ENCODE results near the gene SPATA31E1. TPM values are rescaled to one million over a fixed set of nuclear protein-coding genes. Genes with fewer than 3 reads are reported as not detected.
A peak's percentile ranks its signal among the peaks of the same experiment; 100 is the strongest.

The SPATA31E1 gene
- polyA plus RNA-seq, 1 donor (not counting 4 experiments of a cell fraction or from before 2014, with no cell fraction given): not detected

DNA sequence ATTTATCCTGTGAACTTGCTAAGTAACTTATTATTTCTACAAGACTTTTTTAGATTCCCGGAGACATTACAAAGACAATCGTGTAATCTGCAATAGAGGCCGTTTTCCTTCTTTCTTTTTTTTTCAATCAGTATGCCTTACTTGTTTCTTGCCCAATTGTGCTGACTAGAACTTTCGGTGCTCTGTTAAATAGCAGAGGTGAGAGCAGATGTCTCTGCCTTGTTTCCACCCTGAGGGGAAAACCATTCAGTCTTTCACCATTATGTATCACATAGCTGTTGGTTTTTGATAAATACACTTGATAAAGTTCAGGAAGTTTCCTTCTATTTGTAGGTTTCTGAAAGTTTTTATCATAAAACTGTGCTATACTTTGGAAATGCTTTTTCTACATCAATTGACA, 10.3 kb downstream of the SPATA31E1 start:
- Histone ChIP-seq H3K9me1 (ENCODE audit: control insufficient read depth, extremely low read depth, insufficient read depth, low read length) (no peaks in the 10 kb centered on the region), H4K20me1 (ENCODE audit: control insufficient read depth, extremely low read depth, insufficient read depth, low read length) (no peaks in the 10 kb centered on the region), H3K27ac (ENCODE audit: control insufficient read depth, insufficient read depth, low read length) (no peak overlapping the region), H3K4me3 (ENCODE audit: control insufficient read depth in 2 of 3, extremely low read depth in 1 of 3, insufficient read depth in 2 of 3, low read depth in 1 of 3, low read length in 3 of 3) (no peak overlapping the region), H3K4me2 (ENCODE audit: control insufficient read depth, extremely low read depth, insufficient read depth, low read depth, low read length) (no peak overlapping the region), H3K79me2 (ENCODE audit: control insufficient read depth, insufficient read depth, low read length) (no peaks in the 10 kb centered on the region), H3K9ac (ENCODE audit: control insufficient read depth, extremely low read depth, insufficient read depth, low read length) (no peak overlapping the region), H3K4me1 (ENCODE audit: control insufficient read depth, extremely low read depth, insufficient read depth, low read length) (no peaks in the 10 kb centered on the region), H3K36me3 (ENCODE audit: control insufficient read depth in 2 of 2, extremely low read depth in 1 of 2, insufficient read depth in 2 of 2, low read length in 2 of 2) (no peaks in the 10 kb centered on the region), H2AFZ (ENCODE audit: control insufficient read depth, low read length) (no peak overlapping the region), H3K27me3 (ENCODE audit: control insufficient read depth, extremely low read depth, insufficient read depth, low read length) (no peaks in the 10 kb centered on the region), H3K9me3 (ENCODE audit: control insufficient read depth, low read depth, low read length) (no peaks in the 10 kb centered on the region)
- no peak for DNase-seq (ENCODE audit: low read depth, low spot score)
- FAIRE-seq: no peak
- TF ChIP-seq EZH2 (IDR thresholded peaks at IDR 0.05; ENCODE audit: low read length): no peak
- TF ChIP-seq, protein P1, sequence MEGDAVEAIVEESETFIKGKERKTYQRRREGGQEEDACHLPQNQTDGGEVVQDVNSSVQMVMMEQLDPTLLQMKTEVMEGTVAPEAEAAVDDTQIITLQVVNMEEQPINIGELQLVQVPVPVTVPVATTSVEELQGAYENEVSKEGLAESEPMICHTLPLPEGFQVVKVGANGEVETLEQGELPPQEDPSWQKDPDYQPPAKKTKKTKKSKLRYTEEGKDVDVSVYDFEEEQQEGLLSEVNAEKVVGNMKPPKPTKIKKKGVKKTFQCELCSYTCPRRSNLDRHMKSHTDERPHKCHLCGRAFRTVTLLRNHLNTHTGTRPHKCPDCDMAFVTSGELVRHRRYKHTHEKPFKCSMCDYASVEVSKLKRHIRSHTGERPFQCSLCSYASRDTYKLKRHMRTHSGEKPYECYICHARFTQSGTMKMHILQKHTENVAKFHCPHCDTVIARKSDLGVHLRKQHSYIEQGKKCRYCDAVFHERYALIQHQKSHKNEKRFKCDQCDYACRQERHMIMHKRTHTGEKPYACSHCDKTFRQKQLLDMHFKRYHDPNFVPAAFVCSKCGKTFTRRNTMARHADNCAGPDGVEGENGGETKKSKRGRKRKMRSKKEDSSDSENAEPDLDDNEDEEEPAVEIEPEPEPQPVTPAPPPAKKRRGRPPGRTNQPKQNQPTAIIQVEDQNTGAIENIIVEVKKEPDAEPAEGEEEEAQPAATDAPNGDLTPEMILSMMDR (optimal IDR thresholded peaks at IDR 0.05 in 1 of 3, IDR thresholded peaks at IDR 0.05 in 1 of 3, conservative IDR thresholded peaks at IDR 0.05 in 1 of 3; ENCODE audit: extremely low read depth in 1 of 3, insufficient read depth in 2 of 3, low read length in 3 of 3): no peak
- dilution Hi-C loops (cut with MboI; ENCODE audit: extremely low pct_ligation_motif_present, low sequenced_read_pairs): no loop called here

DNA sequence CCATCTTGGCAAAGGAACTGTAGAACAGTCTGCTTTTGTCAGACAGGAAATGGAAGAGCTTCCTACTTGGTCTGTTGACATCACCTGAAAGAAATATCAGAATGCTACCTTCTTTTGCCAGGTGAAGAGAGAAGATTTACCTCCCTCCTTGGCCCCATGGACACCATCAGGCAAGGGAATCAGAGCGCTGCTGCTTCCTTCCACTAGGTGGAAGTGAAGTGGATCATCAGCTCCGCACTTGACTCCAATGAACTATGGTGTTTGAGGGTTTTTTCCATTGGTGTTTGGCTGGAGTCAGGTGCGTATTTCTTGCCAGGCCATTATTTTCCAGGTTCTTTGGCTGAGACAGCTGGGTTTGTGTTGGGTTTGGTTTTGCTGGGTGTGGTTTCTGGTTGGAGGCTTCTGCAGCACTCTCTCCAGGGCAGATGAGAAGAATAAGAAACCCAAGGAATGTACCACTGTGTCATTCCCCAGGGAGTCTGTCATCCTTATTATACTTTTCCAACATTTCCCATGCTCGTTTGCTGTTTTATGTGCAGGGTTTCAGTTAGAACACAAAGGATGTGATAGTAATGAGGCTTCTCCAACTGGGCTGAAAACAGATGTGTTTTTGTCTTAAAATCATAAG, 12.4 kb downstream of the SPATA31E1 start:
- H3K27ac ChIP-seq (ENCODE audit: control insufficient read depth, insufficient read depth, low read length): no peak overlapping the region
- H2AFZ ChIP-seq (ENCODE audit: control insufficient read depth, low read length): no peak overlapping the region
- H4K20me1 ChIP-seq (ENCODE audit: control insufficient read depth, extremely low read depth, insufficient read depth, low read length): no peaks in the 10 kb centered on the region
- dilution Hi-C loops (cut with MboI; ENCODE audit: extremely low pct_ligation_motif_present, low sequenced_read_pairs): no loop called here
- H3K4me2 ChIP-seq (ENCODE audit: control insufficient read depth, extremely low read depth, insufficient read depth, low read depth, low read length): no peak overlapping the region
- no peaks in the 10 kb centered on the region for H3K79me2 ChIP-seq (ENCODE audit: control insufficient read depth, insufficient read depth, low read length)
- H3K9ac ChIP-seq (ENCODE audit: control insufficient read depth, extremely low read depth, insufficient read depth, low read length): no peak overlapping the region
- no peaks in the 10 kb centered on the region for H3K4me1 ChIP-seq (ENCODE audit: control insufficient read depth, extremely low read depth, insufficient read depth, low read length)
- DNase-seq (ENCODE audit: low read depth, low spot score) (no peak), FAIRE-seq (no peak)
- no peaks in the 10 kb centered on the region for H3K9me3 ChIP-seq (ENCODE audit: control insufficient read depth, low read depth, low read length)
- no peaks in the 10 kb centered on the region for H3K27me3 ChIP-seq (ENCODE audit: control insufficient read depth, extremely low read depth, insufficient read depth, low read length)
- H3K4me3 ChIP-seq (ENCODE audit: control insufficient read depth in 2 of 3, extremely low read depth in 1 of 3, insufficient read depth in 2 of 3, low read depth in 1 of 3, low read length in 3 of 3): no peak overlapping the region
- H3K36me3 ChIP-seq (ENCODE audit: control insufficient read depth in 2 of 2, extremely low read depth in 1 of 2, insufficient read depth in 2 of 2, low read length in 2 of 2): no peaks in the 10 kb centered on the region
- no peak for TF ChIP-seq EZH2 (IDR thresholded peaks at IDR 0.05; ENCODE audit: low read length)
- TF ChIP-seq, protein P1 (optimal IDR thresholded peaks at IDR 0.05 in 1 of 3, IDR thresholded peaks at IDR 0.05 in 1 of 3, conservative IDR thresholded peaks at IDR 0.05 in 1 of 3; ENCODE audit: extremely low read depth in 1 of 3, insufficient read depth in 2 of 3, low read length in 3 of 3): peak in 1 of 3 experiments; percentile 6
- H3K9me1 ChIP-seq (ENCODE audit: control insufficient read depth, extremely low read depth, insufficient read depth, low read length): no peaks in the 10 kb centered on the region
